UCSD-AML1 (cell line): ENCODE results near the gene HDHD5.
"Not testable (repeated sequence)": the region's sequence is repeated elsewhere in the genome, so short reads cannot be mapped to it uniquely, and the experiment has no call there.

Experiments
- DNase-seq: peaks from one replicate; lab custom pipeline; 2025; ENCODE audit not compliant: unreplicated experiment; lab: John Stamatoyannopoulos, UW

Gene HDHD5

DNA sequence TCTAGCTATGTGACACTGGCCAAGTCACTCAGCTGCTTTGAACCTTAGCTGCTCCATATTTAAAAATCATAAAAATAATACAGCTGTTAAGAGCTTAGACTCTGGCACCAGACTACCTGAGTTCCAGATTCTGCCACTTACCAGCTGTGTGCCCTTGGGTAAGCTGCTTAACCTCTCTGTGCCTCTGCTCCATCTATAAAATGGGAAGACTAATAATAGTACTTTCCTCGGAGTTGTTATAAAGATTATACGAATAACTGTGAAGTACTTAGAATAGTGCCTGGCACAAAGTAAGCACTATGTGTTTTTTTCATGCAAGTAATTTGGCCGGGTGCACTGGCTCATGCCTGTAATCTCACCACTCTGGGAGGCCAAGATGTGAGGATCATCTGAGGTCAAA is 1.4 kb downstream of the HDHD5 start:
- DNase-seq, result no peak

DNA sequence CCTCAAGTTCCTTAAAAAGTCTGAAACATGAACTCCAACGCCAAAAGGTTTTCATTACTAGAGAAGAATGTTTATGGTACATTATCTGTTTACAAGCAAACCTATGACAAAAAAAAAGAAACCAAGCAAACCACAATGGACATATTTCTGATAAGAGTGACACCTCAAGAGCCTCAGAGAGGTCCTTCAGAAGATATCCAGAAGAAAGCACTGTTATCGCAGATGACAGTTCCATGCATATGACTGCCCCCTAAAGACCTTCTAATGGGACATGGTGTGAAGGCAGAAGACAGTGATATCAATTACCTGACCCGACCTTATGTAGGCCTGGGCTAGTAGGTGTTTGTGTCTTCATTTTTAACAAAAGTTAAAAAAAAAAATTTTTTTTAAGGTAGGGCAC is 3.1 kb downstream of the HDHD5 start:
- no peak for DNase-seq

DNA sequence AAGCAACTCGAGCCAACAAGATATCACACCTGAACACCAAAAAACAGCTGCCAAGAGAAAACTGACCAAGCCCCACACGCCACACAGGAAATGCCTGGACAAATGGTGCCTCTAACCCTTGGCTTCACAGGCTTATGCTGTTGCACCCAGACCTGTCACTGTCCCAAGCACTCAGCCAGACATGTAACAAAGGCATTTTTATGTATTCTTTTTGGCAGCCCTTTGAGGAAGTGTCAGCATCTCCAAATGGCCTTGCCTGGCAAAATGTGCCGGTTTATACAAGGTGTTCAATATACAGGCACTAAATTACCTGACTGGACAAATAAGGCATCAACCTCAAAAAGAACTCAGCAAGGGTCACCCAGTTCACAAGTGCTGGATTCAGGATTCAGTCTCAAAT is 6.1 kb downstream of the HDHD5 start:
- no peak for DNase-seq

DNA sequence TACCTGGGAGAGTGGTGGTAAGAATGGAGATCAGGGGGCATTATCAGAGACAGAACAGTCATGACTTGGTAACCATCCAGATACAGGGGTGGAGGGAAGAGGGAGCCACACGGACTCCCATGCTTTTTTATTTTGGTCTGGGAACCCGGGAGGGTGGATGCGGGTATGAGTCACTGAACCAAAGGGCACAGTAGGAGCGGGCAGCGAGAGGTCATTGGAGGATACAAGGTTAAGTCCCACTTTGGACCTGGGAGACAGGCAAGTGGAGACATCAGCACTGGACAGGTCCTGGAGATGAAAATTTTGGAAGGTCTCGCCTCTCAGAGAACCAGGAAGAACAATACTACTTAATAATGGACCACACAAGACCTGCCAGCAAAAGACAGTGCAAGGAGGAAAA is 6.7 kb downstream of the HDHD5 start:
- DNase-seq, result no peak

DNA sequence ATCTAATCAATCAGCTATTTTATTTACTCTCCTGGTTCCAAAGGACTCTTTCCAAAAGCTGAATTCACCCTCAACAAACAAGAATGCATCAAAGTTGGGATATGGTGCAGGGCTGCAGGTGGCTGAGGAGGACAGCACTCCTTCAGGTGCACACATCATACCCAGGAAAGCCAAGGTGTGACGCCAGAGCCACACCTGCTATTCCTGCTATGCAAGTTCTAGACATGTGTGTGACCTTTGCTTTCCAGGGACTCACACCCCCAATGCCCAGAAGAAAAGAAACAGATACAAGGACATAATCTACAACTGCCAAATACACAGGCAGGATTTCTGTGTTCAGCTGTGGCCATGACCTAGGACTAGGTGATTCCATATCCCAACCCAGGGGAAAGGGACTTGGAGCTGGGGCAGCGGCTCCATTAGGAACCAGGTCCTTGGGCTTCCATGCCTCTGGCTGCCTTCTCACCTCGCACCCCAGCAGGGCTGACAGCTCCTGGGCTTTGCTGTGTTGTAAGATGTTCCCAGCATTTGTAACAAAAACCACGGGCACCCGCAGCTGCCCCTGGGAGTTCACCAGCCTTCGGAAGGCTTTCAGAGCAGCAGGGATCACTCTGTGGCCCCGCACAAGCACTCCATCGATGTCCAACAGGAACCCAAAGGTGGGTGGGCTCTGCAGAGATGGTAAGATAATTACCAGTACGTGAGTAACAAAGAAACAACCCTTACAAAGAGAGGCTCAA is 9.8 kb downstream of the HDHD5 start:
- no peak for DNase-seq

DNA sequence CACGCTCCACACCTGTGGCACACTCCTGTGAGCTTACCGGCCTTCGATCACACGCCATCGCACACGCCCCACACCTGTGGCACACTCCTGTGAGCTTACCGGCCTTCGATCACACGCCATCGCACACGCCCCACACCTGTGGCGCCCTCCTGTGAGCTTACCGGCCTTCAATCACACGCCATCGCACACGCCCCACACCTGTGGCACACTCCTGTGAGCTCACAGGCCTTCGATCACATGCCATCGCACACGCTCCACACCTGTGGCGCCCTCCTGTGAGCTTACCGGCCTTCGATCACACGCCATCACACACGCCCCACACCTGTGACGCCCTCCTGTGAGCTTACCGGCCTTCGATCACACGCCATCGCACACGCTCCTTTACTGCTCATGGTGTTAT is 11.6 kb downstream of the HDHD5 start:
- not testable (repeated sequence) for DNase-seq

DNA sequence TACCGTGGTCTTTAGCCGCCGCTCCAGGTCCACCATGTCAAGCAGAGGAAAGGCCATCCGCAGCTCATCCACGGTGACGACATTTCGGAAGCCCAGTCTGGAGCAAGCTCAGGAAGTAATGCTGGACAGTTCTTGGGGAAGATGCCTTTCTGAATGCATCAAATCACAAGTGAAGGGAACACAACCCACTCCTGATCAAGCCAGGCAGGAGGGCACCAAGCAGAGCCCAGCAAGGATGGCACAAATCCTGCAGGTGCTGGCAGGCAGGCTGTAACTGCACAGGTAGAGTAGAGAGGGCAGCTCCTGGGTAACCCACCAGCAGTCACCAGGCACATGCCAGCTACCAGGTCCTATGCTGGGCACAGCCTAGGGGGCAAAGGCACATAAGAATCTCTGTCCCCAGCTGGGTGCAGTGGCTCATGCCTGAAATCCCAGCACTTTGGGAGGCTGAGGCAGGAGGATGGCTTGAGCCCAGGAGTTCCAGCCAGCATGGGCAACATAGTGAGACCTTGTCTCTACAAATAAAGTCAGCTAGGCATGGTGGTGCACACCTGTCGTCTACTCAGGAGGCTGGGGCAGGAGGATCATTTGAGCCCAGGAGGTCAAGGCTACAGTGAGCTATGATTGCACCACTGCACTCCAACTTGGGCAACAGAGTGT is 13.9 kb downstream of the HDHD5 start:
- DNase-seq, result no peak

DNA sequence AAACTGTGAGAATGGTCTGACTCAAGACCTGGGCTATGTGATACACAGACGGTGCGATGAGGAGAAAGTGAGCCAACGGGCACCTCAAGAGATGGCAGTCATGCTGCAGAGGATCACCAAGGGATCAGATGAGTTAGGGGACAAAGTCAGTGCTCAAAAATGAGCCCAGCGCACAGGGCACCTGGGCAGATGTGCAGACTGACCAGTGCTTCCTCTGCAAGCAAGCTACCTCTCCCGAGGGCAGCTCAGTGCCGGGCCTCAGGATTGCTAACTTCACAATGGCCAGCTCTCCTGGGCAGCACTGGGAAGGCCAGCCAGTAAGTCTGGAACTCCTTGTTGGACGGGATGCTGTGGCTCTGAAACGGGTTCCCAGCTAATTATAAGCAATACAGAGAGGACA is 15.3 kb downstream of the HDHD5 start:
- no peak for DNase-seq

DNA sequence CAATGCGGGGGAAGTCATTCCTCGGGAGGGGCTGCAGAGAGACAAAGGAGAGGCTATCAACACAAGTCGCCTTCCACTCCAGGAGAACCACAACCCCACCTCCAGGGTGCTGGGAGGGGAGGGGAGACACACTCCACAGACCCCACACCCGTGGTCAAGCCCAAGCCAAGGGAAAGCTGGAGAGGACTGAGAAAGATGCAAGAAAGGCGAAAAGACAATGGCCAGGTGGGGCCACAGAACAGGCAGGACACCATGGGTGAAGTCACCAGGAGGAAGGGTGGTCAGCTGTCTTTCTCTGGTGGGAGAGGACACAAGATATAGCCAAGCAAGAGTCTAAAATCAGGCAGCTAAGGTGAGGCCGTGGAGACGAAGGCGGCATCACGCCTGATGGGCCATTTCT is 16.0 kb downstream of the HDHD5 start:
- DNase-seq, result no peak

DNA sequence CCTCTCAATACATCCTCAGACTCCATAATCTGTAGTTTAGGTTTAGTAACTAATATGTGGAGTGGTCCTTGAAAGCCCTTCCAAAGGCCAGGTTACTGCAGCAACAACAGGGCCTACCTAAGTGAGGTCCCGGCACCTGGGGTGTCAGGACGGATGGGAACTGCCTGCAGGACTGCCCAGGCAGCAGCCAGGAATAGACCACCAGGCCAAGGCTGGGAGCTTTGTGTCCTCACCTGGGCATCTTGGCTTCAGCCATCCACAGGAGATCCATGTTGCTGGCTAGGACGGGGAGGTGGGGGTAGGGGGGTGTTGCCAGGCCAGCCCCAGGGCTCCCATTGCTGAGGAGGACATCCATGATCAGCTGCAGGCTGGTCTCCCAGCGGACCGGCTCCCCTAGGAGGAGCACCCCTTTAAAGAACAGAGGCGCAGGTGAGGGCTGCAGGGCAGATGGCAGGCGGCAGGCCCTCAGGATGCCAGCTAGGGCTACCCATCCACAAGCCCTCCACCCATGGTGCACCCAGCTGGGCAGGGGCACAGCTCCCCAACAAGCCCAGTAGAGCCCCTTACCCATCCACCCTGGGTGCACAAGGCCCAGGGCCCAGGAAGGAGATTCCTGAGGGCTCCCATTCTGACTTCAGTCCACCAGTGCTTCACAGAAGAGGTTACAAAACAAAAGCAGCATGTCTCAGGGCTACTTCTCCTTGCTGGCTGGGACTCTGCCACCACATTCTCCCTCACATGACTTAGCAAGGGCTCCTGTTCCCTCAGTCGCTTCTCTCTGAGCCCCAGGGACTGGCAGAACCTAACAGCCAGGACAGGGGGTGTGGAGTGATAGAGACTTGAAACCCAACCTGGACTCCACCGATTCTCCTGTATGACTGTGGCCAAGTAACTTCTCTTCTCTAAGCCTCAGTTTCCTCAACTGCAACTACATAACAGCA is 18.0 kb downstream of the HDHD5 start:
- DNase-seq, result no peak

DNA sequence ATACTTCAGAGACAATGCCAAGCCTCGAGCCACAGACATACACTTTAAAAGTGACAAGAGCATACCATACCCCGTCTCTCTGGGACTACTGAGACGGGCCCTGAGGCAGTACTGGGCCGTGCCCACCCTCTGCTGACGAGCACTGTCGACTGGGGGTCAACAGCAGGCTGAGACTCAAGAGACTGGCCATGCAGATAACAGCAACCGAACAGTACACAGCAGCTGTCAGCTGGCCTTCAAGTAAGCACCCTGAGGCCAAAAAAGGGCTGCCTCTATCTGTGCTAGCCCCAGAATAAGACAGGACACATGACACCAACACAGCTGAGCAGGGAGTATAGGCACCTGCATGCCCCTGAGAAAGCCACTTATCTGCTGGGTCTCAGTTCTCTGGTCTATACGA is 19.1 kb downstream of the HDHD5 start:
- DNase-seq, result no peak

DNA sequence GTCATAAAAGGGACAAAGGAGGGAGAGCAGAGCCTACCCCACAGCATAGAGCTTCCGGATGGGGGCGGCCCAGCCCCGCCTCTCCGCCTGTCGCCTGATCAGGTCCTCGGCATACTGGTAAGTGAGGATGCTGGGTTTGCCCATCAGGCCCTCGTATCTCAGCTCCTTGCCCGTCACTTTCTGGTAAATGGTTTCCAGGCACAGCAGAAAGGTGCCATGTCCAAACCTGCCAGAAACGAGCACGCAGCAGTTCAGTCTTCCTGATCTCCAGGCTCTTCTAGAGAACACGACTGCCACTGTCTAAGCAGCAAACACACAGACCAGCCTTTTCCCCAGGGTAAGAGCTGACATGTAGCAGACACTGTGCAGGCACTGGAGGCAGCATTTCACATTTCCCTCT is 20.6 kb downstream of the HDHD5 start:
- DNase-seq, result no peak

DNA sequence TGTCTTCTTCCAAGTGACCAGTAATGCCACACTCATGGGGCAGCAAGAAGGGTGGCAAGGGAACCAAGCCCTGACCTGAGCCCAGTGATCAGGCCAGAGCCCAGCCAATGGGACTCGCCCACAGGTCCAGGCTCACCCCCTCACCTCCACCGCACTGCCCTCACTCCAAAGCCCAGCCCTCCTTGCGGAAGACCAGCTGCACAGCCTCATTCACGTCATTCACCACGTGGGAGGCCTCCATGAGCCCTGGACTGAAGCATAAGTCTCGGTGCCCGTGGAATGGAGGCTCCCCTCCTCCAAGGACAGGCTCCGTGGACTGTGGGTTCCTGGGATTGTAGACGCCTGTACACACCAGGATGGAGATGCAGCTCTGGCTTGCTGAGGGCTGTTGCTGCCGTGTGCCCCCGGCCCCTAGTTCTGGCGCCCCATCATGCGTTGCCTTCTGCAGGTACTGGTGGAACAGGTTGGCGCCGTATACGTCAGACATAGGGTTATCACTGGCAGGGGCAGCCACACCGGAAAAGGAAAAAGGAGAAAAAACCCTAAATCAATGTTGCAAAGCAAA is 21.1 kb downstream of the HDHD5 start:
- no peak for DNase-seq

DNA sequence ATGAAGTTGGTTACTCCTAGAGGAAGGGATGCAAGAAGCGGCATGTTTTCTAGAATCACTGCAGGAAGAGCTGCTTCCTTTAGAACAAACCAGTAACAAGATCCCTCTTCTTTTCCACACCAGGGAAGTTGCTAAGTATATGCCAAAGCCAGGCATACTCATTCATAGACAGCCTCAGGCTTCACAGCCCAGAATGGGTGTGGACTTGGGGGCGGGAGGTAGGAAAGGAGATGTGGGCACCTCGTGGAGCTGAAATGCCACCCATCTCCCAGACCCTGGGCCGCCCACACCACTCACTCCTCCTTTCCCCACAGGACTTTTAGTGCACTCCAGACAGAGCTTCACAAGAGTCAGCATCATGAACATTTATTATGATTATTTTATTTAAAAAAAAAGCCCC is 21.9 kb downstream of the HDHD5 start:
- DNase-seq, result no peak

DNA sequence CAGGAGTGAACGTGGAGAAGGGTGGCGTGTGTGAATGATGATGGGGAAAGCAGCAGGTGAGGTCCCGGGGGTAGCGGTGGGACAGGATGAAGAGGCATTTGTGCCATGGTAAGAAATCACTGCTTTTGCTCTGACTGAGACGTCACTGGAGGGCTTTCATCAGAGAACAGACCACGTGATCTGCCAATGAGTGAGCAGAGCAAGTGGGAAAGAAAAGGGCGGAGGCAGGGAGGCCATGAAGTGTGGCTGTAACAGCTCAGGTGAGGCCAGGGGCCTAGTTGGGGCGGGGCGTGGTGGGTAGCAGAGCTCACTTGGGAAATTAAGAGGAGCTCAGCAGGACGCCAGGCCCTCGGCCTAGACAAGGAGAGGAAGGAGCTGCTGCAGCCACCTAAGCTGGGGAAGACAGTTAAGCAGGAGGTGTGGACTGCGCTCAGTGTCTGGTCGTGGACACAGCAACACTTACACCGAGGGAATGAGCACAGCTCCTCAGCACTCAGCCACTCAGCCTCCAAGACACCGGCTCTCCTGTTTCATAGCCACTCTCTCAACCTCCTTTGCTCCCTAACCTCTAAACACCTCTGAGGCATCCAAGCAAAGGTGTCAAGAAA is 23.8 kb downstream of the HDHD5 start:
- DNase-seq, result no peak

DNA sequence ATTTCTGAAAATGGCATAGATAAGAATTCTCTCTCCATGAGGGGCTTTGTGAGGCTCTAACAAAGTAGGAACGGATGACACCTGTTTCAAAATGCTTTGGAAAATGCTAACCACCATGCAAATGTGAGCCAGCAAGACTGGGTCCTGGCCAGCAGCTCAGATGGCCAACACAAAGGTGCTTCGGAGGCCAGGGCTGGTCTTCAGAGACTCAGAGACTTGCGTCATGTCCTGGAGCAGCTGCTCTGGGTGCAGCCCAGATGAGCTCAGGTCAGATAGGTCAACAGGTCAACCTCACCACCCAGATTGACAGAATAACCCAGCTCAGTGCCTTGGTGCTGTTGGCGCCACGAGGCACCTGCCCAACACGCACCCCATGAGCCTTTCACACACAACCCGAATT is 25.9 kb downstream of the HDHD5 start:
- no peak for DNase-seq

DNA sequence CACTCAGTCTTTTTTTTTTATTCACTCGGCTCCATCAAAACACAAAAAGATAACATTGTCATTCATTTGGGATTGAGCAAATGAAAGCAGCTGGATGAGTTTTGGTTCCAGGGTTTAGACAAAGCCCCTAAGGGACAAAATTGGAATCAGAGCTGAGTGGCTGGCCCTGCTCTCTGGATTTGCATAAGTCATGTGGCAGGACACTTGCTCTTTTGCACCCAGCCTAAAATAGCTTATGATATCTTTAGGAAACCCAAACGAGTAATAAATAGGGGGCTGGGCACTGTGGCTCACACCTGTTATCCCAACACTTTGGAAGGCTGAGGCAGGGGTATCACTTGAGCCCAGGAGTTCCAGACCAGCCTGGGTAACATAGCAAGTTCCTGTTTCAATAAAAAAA is 27.0 kb downstream of the HDHD5 start:
- no peak for DNase-seq

DNA sequence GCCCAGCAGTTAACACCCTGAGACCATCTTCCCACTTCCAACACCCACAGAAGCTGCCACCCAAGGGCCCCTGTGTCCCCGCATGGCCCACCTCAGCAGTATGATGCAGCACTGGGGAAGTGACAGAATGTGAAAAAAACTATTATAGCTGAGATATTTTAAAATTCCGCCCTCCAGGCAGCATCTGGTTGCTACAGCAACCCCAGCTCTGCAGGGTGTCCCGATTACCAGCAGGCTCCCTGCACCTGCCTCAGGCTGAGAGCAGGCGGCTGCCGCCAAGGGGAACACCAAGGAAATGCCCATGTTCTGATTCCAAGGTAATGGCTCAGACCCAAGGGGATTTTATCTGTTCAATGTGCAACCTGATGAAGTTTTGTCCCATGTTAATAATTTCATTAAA is 27.4 kb downstream of the HDHD5 start:
- no peak for DNase-seq

DNA sequence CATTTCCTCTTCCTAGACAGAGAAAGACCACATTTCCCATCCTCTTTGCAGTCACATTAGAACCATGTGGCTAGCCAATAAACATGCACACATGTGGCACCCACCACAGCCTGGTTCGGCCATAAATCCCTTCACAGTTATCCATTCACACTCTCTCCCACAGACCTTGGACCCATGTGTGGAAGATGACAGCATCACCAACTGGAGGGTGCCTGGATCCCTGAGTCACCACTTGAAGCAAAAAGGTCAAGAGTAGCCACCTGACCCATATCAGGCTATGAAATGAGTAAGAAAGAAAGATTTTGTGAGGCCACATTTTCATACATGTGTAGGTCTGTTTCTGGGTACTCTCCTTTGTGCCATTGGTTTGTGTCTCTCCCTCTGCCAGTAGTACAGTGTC is 28.9 kb downstream of the HDHD5 start:
- no peak for DNase-seq

DNA sequence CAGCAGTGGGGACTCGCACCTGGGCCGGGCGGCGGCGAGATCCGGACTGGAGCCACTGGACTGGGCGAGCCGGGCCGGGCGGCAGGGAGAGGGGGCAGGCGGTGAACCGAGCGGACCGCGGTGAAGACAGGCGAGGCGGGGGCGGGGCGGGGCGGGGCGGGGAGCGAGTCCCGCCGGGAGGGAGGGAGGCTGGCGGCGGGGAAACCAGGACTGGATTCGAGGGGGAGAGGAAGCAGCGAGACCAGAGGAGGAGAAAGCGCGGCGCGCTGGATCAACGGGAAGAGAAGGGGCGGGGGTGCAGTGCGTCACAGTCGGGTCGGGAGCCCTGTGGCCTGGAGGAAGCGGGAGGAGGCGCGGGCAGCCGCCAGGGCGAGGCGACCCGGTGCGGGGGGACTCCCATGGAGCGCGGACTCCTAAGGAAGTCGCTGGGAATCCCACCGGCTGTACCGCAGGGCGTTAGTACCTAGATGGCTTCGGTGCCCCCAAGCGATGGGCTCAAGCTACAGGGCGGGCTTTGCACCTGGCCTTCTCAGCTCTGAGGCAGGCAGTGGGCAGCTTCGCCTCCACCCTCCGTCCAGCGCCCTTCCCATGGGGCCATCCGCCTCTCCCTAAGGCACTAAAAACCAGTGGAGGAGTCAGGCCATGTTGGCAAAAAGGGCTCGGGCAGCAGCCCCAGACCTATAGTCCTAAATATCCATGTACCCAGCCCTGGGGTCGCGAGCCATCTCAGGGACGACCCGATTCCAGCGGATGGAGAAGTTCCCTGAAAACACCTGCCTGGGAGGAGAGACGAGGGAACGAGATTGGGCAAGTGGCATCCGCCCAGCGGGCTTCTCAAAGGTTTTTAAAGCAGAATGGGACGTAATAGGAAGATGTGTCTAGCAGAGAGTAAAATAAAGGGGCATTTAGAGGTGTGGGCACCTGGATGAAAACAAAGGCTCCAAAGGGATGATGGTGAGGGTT is 37.6 kb downstream of the HDHD5 start, which contains the start of gene TMEM121B:
Gene TMEM121B, minus strand, starts transcription at position 128 of the 963 bp plus-strand sequence. CDS start 233 bp downstream, outside the sequence.
- DNase-seq, result peak; percentile 75
